Endodermal cell (in vitro differentiated cells): ENCODE data around the gene SEC16A. TPM values are rescaled to one million over a fixed set of nuclear protein-coding genes. Genes with fewer than 3 reads are reported as not detected.

ENCODE experiments used
- DNase-seq: peaks from one replicate; pipeline ENCODE4 v3.0.0-alpha.2; 2017
- H3K27ac ChIP-seq: 2 replicates; pipeline ENCODE4 v1.5.1; 2013; ENCODE audit warnings: mild to moderate bottlenecking, low read depth, low read length, moderate library complexity
- H3K27me3 ChIP-seq: 2 replicates; pipeline ENCODE4 v1.6.1; 2013; ENCODE audit warnings: mild to moderate bottlenecking, low read length, moderate library complexity; ENCODE audit not compliant: insufficient read depth, control insufficient read depth, poor library complexity, severe bottlenecking
- H3K36me3 ChIP-seq: 2 replicates; pipeline ENCODE4 v1.7.0; 2013; ENCODE audit warnings: mild to moderate bottlenecking, low read length, moderate library complexity; ENCODE audit not compliant: control insufficient read depth, insufficient read depth
- H3K4me1 ChIP-seq: one replicate; pipeline ENCODE4 v1.7.0; 2013; ENCODE audit warnings: low read length; ENCODE audit not compliant: control insufficient read depth, insufficient read depth
- H3K4me3 ChIP-seq: 2 replicates; pipeline ENCODE4 v1.5.1; 2013; ENCODE audit warnings: mild to moderate bottlenecking, low read length, moderate library complexity
- H3K9ac ChIP-seq: 2 replicates; pipeline ENCODE4 v1.6.1; 2013; ENCODE audit warnings: mild to moderate bottlenecking, low read length, moderate library complexity; ENCODE audit not compliant: poor library complexity, severe bottlenecking; ENCODE audit errors: extremely low read depth
- H3K9me3 ChIP-seq: 2 replicates; pipeline ENCODE4 v1.6.1; 2013; ENCODE audit warnings: mild to moderate bottlenecking, low read length, moderate library complexity; ENCODE audit not compliant: control insufficient read depth
- H3K27ac Mint-ChIP-seq: 2 replicates; pipeline ENCODE4 v1.8.0; 2020; ENCODE audit warnings: mixed read lengths
- H3K27me3 Mint-ChIP-seq: 2 replicates; pipeline ENCODE4 v1.8.0; 2021; ENCODE audit warnings: mild to moderate bottlenecking, mixed read lengths; ENCODE audit not compliant: insufficient read depth
- H3K36me3 Mint-ChIP-seq: 2 replicates; pipeline ENCODE4 v1.8.0; 2020; ENCODE audit warnings: low read depth, mixed read lengths
- H3K4me1 Mint-ChIP-seq: 2 replicates; pipeline ENCODE4 v1.8.0; 2020; ENCODE audit warnings: mixed read lengths
- H3K4me3 Mint-ChIP-seq: 2 replicates; pipeline ENCODE4 v1.8.0; 2020; ENCODE audit warnings: mild to moderate bottlenecking, moderate library complexity, mixed read lengths
- H3K9me3 Mint-ChIP-seq: 2 replicates; pipeline ENCODE4 v1.8.0; 2020; ENCODE audit warnings: mild to moderate bottlenecking, mixed read lengths
- WGBS, 2 experiments: methylation state at CpG; one replicate each; pipeline versions ENCODE4 v1.1.5 to v1.1.7; 2013; ENCODE audit warnings: missing lambda C conversion rate in 2 of 2, mixed read lengths in 1 of 2; ENCODE audit not compliant: insufficient coverage in 1 of 2, insufficient read length in 1 of 2; 5-methylcytosine and 5-hydroxymethylcytosine counted together
- total RNA-seq, 2 donors: library from RNA; stranded (reverse); fragmentation: NEBNext Ultra II Directional in 1 of 2; extraction: Animal tissue kit (Norgen Biotek cat#: 25700) in 1 of 2; gene quantifications; 2 replicates in 1 of 2; 3 replicates in 1 of 2; pipeline ENCODE4 v1.2.1, GENCODE V29; 2021
- TF ChIP-seq, protein P1 (sequence below): fragments of 200-600 bp; sonication (generic); conservative IDR thresholded peaks from 2 replicates; pipeline ENCODE4 v1.5.0; 2021; ENCODE audit warnings: antibody characterized with exemption, mild to moderate bottlenecking

SEC16A gene
- total RNA-seq, 2 donors from 2014 or later = 54.6 to 60.7 TPM

DNA sequence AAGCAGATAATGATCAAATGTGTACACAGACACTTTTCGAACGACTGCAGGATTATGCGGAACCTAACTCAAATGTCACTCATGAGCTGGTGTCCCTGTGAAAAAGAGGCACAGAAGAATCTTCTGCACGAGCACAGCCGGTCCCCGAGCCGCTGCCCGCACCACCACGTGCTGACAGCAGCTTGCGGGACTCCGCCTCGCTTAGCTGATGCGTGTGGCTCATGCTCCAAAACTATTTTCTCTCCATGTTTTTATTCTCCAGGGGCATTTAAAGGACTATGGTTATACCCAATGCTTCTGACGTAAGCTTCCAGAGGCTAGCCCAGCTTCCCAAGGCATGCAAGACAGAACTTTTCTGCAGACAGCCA lies 9.5 kb downstream of the SEC16A start:
- TF ChIP-seq, protein P1, sequence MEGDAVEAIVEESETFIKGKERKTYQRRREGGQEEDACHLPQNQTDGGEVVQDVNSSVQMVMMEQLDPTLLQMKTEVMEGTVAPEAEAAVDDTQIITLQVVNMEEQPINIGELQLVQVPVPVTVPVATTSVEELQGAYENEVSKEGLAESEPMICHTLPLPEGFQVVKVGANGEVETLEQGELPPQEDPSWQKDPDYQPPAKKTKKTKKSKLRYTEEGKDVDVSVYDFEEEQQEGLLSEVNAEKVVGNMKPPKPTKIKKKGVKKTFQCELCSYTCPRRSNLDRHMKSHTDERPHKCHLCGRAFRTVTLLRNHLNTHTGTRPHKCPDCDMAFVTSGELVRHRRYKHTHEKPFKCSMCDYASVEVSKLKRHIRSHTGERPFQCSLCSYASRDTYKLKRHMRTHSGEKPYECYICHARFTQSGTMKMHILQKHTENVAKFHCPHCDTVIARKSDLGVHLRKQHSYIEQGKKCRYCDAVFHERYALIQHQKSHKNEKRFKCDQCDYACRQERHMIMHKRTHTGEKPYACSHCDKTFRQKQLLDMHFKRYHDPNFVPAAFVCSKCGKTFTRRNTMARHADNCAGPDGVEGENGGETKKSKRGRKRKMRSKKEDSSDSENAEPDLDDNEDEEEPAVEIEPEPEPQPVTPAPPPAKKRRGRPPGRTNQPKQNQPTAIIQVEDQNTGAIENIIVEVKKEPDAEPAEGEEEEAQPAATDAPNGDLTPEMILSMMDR = no peak
- H3K9me3 Mint-ChIP-seq = no peaks in the 10 kb centered on the region

DNA sequence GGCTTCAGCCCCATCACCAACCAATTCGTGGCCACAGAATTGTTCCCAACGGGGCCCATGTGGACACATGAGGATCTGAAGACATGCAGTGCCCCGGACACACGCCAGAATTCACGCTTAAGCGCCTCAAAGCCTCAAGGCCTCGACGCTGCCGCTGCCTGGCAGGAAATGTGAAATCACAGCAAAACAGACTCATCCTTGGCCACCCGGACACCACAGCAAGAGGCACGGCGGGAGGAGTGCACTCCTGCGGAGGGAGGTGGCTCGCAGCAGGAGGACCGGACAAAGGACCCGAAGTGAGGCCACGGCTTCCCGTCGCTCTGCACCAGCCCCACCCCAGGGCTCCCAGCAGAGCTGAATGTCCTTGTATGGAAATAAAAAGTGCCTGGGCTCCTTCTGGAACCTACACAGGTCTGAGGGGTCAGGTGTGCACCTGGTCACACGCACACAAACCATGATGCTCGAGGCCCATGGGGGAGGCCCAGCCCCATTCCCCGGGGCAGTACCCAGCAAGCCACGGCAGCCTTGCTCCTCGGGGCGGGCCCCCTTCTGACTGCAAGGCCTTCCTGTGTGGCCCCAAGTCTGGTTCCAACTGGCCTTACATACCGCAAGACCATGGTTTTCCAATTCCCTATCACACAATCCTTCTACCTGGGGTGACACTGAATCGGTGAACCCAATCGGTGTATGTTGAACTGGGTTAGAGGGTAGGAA lies 10.0 kb downstream of the SEC16A start:
- H3K27me3 ChIP-seq = no peaks in the 10 kb centered on the region
- H3K36me3 Mint-ChIP-seq = peaks cover 55% of the 10 kb centered on the region
- peaks cover 98% of the 10 kb centered on the region for H3K36me3 ChIP-seq
- TF ChIP-seq, protein P1 = no peak
- H3K27me3 Mint-ChIP-seq = no peaks in the 10 kb centered on the region
- H3K27ac ChIP-seq = no peak overlapping the region
- no peaks in the 10 kb centered on the region for H3K9me3 ChIP-seq
- 96 to 99% methylated on average over 19 to 28 of the region's 28 CpGs for WGBS, 2 experiments
- H3K4me3 ChIP-seq = no peak overlapping the region
- H3K9me3 Mint-ChIP-seq = no peaks in the 10 kb centered on the region
- no peak overlapping the region for H3K9ac ChIP-seq
- H3K4me1 ChIP-seq = no peaks in the 10 kb centered on the region
- no peak for DNase-seq
- no peak overlapping the region for H3K27ac Mint-ChIP-seq
- H3K4me3 Mint-ChIP-seq = no peak overlapping the region
- H3K4me1 Mint-ChIP-seq = no peaks in the 10 kb centered on the region

More for the DNA sequence above, 9.5 kb downstream of the SEC16A start:
- 96% methylated on average over 12 to 14 of the region's 14 CpGs for WGBS, 2 experiments
- Mint-ChIP-seq H3K4me3 (no peak overlapping the region), H3K27ac (no peak overlapping the region), H3K4me1 (no peaks in the 10 kb centered on the region), H3K27me3 (no peaks in the 10 kb centered on the region), H3K36me3 (peaks cover 55% of the 10 kb centered on the region)
- Histone ChIP-seq H3K27me3 (no peaks in the 10 kb centered on the region), H3K4me3 (no peak overlapping the region), H3K36me3 (peaks cover 97% of the 10 kb centered on the region), H3K9me3 (no peaks in the 10 kb centered on the region), H3K27ac (no peak overlapping the region), H3K4me1 (no peaks in the 10 kb centered on the region), H3K9ac (no peak overlapping the region)
- DNase-seq = no peak

DNA sequence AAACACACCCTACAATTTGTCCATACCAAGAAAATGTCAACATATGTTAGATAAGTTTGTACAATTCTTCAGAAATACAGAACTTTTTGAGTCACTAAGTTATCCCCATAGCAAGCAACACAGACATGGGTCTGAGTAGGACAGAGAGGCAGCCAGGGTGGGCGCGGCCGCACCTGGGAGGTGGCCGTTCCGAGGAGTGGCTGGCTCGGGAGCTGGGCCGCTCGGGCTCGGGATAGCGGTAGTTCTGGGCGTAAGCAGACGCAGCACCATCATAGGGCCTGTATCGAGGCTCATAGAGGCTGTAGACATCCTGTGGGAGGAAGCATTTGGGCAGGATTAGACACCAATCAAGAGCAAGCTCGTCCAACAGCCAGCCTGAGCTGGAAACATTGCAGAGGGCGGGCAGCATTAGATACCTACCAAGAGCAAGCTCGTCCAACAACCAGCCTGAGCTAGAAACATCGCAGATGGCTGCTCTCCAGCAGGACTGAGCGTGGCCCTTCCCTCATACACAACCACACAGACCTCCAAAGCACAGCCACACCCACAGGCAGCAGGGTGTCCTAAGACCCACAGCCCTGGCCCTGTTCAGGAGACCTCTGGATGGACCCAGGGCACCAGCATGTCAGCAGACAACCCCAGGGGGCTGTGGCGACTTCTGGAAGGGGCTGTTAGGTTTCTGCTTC lies 10.9 kb downstream of the SEC16A start:
- Histone ChIP-seq H3K9ac (no peak overlapping the region), H3K4me1 (no peaks in the 10 kb centered on the region), H3K4me3 (no peak overlapping the region), H3K27ac (no peak overlapping the region), H3K27me3 (no peaks in the 10 kb centered on the region), H3K9me3 (no peaks in the 10 kb centered on the region), H3K36me3 (peaks cover 98% of the 10 kb centered on the region)
- Mint-ChIP-seq H3K27me3 (no peaks in the 10 kb centered on the region), H3K4me3 (no peak overlapping the region), H3K4me1 (no peaks in the 10 kb centered on the region), H3K36me3 (peaks cover 49% of the 10 kb centered on the region), H3K27ac (no peak overlapping the region), H3K9me3 (no peaks in the 10 kb centered on the region)
- 93 to 95% methylated on average over 13 to 19 of the region's 19 CpGs for WGBS, 2 experiments
- TF ChIP-seq, protein P1 = no peak
- DNase-seq = no peak
